M059J (cell line): Measurements from ENCODE around the gene TNFRSF13B. TPM values are rescaled to one million over a fixed set of nuclear protein-coding genes. Genes with fewer than 3 reads are reported as not detected.
"Not testable (repeated sequence)": the region's sequence is repeated elsewhere in the genome, so short reads cannot be mapped to it uniquely, and the experiment has no call there.

Source experiments
- DNase-seq: peaks from one replicate; pipeline ENCODE4 v3.0.0-alpha.2; 2012; ENCODE audit warnings: low read depth
- total RNA-seq: library from RNA; depleted of rRNA; stranded (reverse); fragments of >200 nt; shearing (Covaris generic); gene quantifications from 2 replicates; pipeline ENCODE4 v1.2.3, GENCODE V29; 2014

TNFRSF13B gene
- total RNA-seq, 1 experiment from 2014 or later = not detected

GRCh38 chr17:17004997-17005614 is 33.2 kb upstream of the TNFRSF13B start:
- not testable (repeated sequence) for DNase-seq

- DNase-seq = no peak
These were observed 32.5 kb upstream of the TNFRSF13B start for GRCh38 chr17:17004251-17004996.

GRCh38 chr17:17002731-17003715 is 31.1 kb upstream of the TNFRSF13B start:
- DNase-seq = not testable (repeated sequence)

GRCh38 chr17:17001874-17002520 is 30.1 kb upstream of the TNFRSF13B start:
- peak; percentile 61 for DNase-seq

- no peak for DNase-seq
These were observed 29.3 kb upstream of the TNFRSF13B start for GRCh38 chr17:17001076-17001777.

- DNase-seq = no peak
These were observed 28.2 kb upstream of the TNFRSF13B start for GRCh38 chr17:16999931-17000625.

GRCh38 chr17:16997514-16998429 is 25.9 kb upstream of the TNFRSF13B start:
- DNase-seq = no peak

GRCh38 chr17:16996726-16997125 is 24.8 kb upstream of the TNFRSF13B start:
- not testable (repeated sequence) for DNase-seq

GRCh38 chr17:16995930-16996329 is 24.0 kb upstream of the TNFRSF13B start:
- no peak for DNase-seq

- no peak for DNase-seq
These were observed 22.7 kb upstream of the TNFRSF13B start for GRCh38 chr17:16994631-16995030.

GRCh38 chr17:16991349-16992009 is 19.6 kb upstream of the TNFRSF13B start:
- DNase-seq = peak; percentile 67

GRCh38 chr17:16989953-16990860 is 18.3 kb upstream of the TNFRSF13B start:
- DNase-seq = peak; percentile 68

- no peak for DNase-seq
These were observed 17.5 kb upstream of the TNFRSF13B start for GRCh38 chr17:16989230-16989952.

- no peak for DNase-seq
These were observed 16.9 kb upstream of the TNFRSF13B start for GRCh38 chr17:16988749-16989229.

- DNase-seq = peak; percentile 90
These were observed 16.1 kb upstream of the TNFRSF13B start for GRCh38 chr17:16987830-16988601.
